H1 (cell line): ENCODE measurements around the gene WDR13. TPM values are rescaled to one million over a fixed set of nuclear protein-coding genes. Genes with fewer than 3 reads are reported as not detected.

ENCODE experiments used
- ATF2 ChIP-seq: IDR thresholded peaks from 2 replicates; pipeline ENCODE4 v1.6.1; 2012; ENCODE audit warnings: low read length, inconsistent platforms
- CBX5 ChIP-seq: fragments of 300-800, 300-1000 bp; sonication (generic); IDR thresholded peaks from 2 replicates; pipeline ENCODE4 v1.7.1; 2016; ENCODE audit warnings: antibody characterized with exemption, low read length, low read depth
- JUND ChIP-seq: IDR thresholded peaks from 2 replicates; pipeline ENCODE4 v1.6.1; 2011; ENCODE audit warnings: mild to moderate bottlenecking, improper control_type of control experiment, low read length
- KDM1A ChIP-seq: fragments of 200-600, 300-600 bp; sonication (generic); IDR thresholded peaks from 2 replicates; pipeline ENCODE4 v1.7.1; 2016; ENCODE audit warnings: mild to moderate bottlenecking, low read length, borderline replicate concordance
- SAP30 ChIP-seq: fragments of 300-600 bp; sonication (generic); IDR thresholded peaks from 2 replicates; pipeline ENCODE4 v1.7.1; 2012; ENCODE audit warnings: low read length, moderate library complexity, mild to moderate bottlenecking, inconsistent platforms; ENCODE audit not compliant: insufficient read depth, insufficient replicate concordance
- SIN3A ChIP-seq, 2 experiments: IDR thresholded peaks in 1 of 2; conservative IDR thresholded peaks in 1 of 2; 2 replicates each; pipeline ENCODE4 v1.6.1; 2011 to 2012; ENCODE audit warnings: low read length in 2 of 2, improper control_type of control experiment in 1 of 2, low read depth in 1 of 2, mild to moderate bottlenecking in 1 of 2
- SIX5 ChIP-seq: IDR thresholded peaks from 2 replicates; pipeline ENCODE4 v1.6.1; 2011; ENCODE audit warnings: mild to moderate bottlenecking, low read depth, low read length
- TCF12 ChIP-seq: IDR thresholded peaks from 2 replicates; pipeline ENCODE4 v1.6.1; 2011; ENCODE audit warnings: low read depth, mild to moderate bottlenecking, low read length
- YY1 ChIP-seq: IDR thresholded peaks from 2 replicates; pipeline ENCODE4 v1.6.1; 2011; ENCODE audit warnings: low read depth, mild to moderate bottlenecking, low read length
- polyA plus RNA-seq, 7 experiments: library from polyadenylated mRNA; depleted of rRNA in 3 of 7; stranded (reverse) in 5 of 7; unstranded in 2 of 7; fragments of >200 nt in 5 of 7; fragments of 200-250 nt in 2 of 7; gene quantifications; 1 replicate in 5 of 7; 2 replicates in 1 of 7; 4 replicates in 1 of 7; pipeline versions ENCODE4 v1.2.1 to v1.2.3, GENCODE V29; 2011 to 2013; ENCODE audit warnings: missing spikeins in 2 of 7, mixed read lengths in 2 of 7
- total RNA-seq: library from RNA; stranded (reverse); fragmentation: NEBNext Ultra II Directional; extraction: Animal tissue kit (Norgen Biotek cat#: 25700); gene quantifications from 2 replicates; pipeline ENCODE4 v1.2.1, GENCODE V29; 2021

WDR13 gene
- total and polyA plus RNA-seq, 2 of the 8 experiments (the other 6 are each of a cell fraction or from before 2014, with no cell fraction given): 19.4 to 46.3 TPM

GRCh38 chrX:48574270-48575266, 22.7 kb upstream of the WDR13 start, which contains the start of gene RBM3 (continued):
- 0 out of 2 replicates have a peak, but pooled peaks have one; percentile 6 for TF ChIP-seq ATF2
- TF ChIP-seq KDM1A: no peak
- TF ChIP-seq YY1: peak; percentile 95
- TF ChIP-seq CBX5: no peak
- TF ChIP-seq SAP30: no peak
- no peak for TF ChIP-seq SIX5
- TF ChIP-seq SIN3A (conservative IDR thresholded peaks at IDR 0.05 in 1 of 2, IDR thresholded peaks at IDR 0.05 in 1 of 2; ENCODE audit: low read depth in 1 of 2, low read length in 2 of 2): peak; percentile 74 to 88; a peak in 3 of 4 replicates
- no peak for TF ChIP-seq JUND
- TF ChIP-seq TCF12: no peak
